ENCODE measurements around the gene ZNF579. TPM values are rescaled to one million over a fixed set of nuclear protein-coding genes. Genes with fewer than 3 reads are reported as not detected.
A peak's percentile ranks its signal among the peaks of the same experiment; 100 is the strongest.

ZNF579 gene
- total RNA-seq, 1 donor from 2014 or later = 1.6 TPM

DNA sequence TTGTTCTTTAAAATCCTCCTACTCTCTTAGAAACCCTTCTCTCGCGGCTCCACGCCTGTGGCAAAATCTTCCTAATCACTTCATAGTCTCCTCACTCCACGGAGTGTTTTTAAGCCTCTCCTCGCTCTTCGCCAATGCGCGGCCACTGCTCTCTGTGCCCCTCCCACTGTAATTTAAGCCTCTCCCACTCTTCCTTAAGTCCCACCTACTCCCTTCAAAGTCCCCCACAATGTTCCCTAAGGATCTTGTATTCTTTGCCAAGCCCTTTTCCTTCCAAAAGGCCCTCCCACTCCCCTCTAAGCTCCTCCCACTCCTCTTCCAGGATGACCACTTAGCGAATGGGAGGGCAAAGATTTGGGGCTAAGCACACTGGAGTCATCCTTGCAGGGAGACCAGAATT is 17.4 kb upstream of the ZNF579 start:
- H3K27ac ChIP-seq (ENCODE audit: low read depth, low read length) = peak overlapping the region; percentile 98
- H3K4me1 ChIP-seq (ENCODE audit: control insufficient read depth in 3 of 3, insufficient read depth in 3 of 3, low read length in 3 of 3) = peaks cover 14 to 20% (median 17%) of the 10 kb centered on the region in 3 donors
- peaks cover 10 to 28% (median 19%) of the 10 kb centered on the region in 3 donors for H3K36me3 ChIP-seq (ENCODE audit: control insufficient read depth in 3 of 3, insufficient read depth in 3 of 3, low read length in 3 of 3)
- no peak overlapping the region for H3K4me3 ChIP-seq (ENCODE audit: low read length in 3 of 3)
- no peaks in the 10 kb centered on the region for H3K27me3 ChIP-seq (ENCODE audit: control insufficient read depth in 3 of 3, insufficient read depth in 3 of 3, low read length in 3 of 3)
- H3K9me3 ChIP-seq (ENCODE audit: control insufficient read depth in 3 of 3, low read length in 3 of 3) = no peaks in the 10 kb centered on the region
- no peak overlapping the region for H3K9ac ChIP-seq (ENCODE audit: low read depth in 1 of 3, low read length in 3 of 3)

DNA sequence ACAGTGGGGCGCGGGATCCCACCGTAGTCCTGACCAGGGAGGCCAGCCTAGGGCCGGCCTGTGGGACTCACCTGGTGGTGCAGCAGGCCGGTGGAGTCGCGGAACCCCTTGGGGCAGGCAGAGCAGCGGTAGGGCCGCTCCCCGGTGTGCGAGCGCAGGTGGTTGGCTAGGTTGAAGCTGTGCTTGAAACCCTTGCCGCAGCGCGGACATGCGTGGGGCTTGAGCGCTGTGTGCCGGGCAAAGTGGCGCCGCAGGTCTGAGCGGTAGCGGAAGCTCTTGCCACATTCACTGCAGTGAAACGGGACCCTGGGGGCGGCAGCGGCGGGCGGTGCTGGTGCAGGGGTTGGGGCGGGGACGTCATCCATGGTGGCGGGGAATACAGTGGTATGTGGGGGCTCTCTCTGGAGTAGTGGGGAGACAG is 16.9 kb upstream of the ZNF579 start:
- Histone ChIP-seq H3K27ac (ENCODE audit: low read depth, low read length) (no peak overlapping the region), H3K4me3 (ENCODE audit: low read length in 3 of 3) (no peak overlapping the region), H3K27me3 (ENCODE audit: control insufficient read depth in 3 of 3, insufficient read depth in 3 of 3, low read length in 3 of 3) (no peaks in the 10 kb centered on the region), H3K4me1 (ENCODE audit: control insufficient read depth in 3 of 3, insufficient read depth in 3 of 3, low read length in 3 of 3) (peaks cover 14 to 20% (median 17%) of the 10 kb centered on the region in 3 donors), H3K9me3 (ENCODE audit: control insufficient read depth in 3 of 3, low read length in 3 of 3) (no peaks in the 10 kb centered on the region), H3K9ac (ENCODE audit: low read depth in 1 of 3, low read length in 3 of 3) (no peak overlapping the region), H3K36me3 (ENCODE audit: control insufficient read depth in 3 of 3, insufficient read depth in 3 of 3, low read length in 3 of 3) (peaks cover 10 to 28% (median 19%) of the 10 kb centered on the region in 3 donors)

DNA sequence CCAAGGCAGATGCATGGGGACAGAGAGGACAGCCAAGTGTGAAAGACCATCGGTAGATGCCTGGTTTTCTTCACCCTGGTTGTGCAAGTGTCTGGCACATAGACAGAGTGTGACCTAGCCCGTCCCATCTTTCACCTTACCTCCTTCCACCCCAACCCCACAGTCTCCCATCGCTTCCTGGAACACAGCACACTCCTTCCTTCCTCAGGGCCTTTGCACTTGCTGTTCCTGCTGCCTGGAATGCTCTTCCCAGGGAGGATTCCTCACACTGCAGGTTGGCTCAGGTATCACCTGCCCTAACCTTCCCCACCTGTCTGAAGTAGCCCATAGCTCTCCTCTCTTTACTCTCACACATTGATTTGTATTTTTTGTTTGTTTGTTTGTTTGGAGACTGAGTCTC is 15.7 kb upstream of the ZNF579 start:
- Histone ChIP-seq H3K9me3 (ENCODE audit: control insufficient read depth in 3 of 3, low read length in 3 of 3) (no peaks in the 10 kb centered on the region), H3K36me3 (ENCODE audit: control insufficient read depth in 3 of 3, insufficient read depth in 3 of 3, low read length in 3 of 3) (peaks cover 18 to 31% (median 24%) of the 10 kb centered on the region in 3 donors), H3K27me3 (ENCODE audit: control insufficient read depth in 3 of 3, insufficient read depth in 3 of 3, low read length in 3 of 3) (no peaks in the 10 kb centered on the region), H3K4me3 (ENCODE audit: low read length in 3 of 3) (no peak overlapping the region), H3K4me1 (ENCODE audit: control insufficient read depth in 3 of 3, insufficient read depth in 3 of 3, low read length in 3 of 3) (peaks cover 12 to 19% (median 15%) of the 10 kb centered on the region in 3 donors), H3K27ac (ENCODE audit: low read depth, low read length) (no peak overlapping the region), H3K9ac (ENCODE audit: low read depth in 1 of 3, low read length in 3 of 3) (peak overlapping the region in 1 of 3 donors; percentile 16)

DNA sequence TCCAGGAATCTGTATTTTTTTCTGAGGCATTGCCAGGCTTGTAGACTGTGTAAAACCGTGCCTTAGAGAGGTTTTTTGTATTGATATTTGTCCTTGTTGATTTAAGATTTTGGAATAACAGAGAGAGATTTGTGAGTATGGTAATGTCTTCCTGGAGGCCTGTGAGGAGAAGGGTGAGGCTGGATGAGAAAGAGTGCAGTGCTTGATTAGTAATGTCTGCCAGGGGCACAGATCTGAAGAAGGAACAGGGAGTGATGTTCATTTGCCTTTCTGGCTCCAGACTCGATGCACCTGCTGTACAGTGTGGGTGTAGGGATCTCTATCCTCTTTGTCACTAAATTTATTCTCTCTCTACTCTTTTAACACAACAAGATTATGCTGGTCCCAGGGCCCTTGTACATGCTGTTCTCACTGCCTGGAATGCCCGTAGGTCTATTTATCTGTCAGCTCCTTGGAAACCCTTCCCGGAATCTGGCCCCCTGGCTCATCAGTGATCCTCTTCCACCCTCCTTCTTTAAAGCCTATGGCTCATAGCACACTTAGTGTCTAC is 14.4 kb upstream of the ZNF579 start:
- Histone ChIP-seq H3K9ac (ENCODE audit: low read depth in 1 of 3, low read length in 3 of 3) (no peak overlapping the region), H3K36me3 (ENCODE audit: control insufficient read depth in 3 of 3, insufficient read depth in 3 of 3, low read length in 3 of 3) (peaks cover 18 to 32% (median 24%) of the 10 kb centered on the region in 3 donors), H3K27ac (ENCODE audit: low read depth, low read length) (no peak overlapping the region), H3K4me3 (ENCODE audit: low read length in 3 of 3) (peak overlapping the region in 1 of 3 donors; percentile 13), H3K9me3 (ENCODE audit: control insufficient read depth in 3 of 3, low read length in 3 of 3) (no peaks in the 10 kb centered on the region), H3K4me1 (ENCODE audit: control insufficient read depth in 3 of 3, insufficient read depth in 3 of 3, low read length in 3 of 3) (peaks cover 5 to 11% (median 8%) of the 10 kb centered on the region in 3 donors), H3K27me3 (ENCODE audit: control insufficient read depth in 3 of 3, insufficient read depth in 3 of 3, low read length in 3 of 3) (no peaks in the 10 kb centered on the region)

DNA sequence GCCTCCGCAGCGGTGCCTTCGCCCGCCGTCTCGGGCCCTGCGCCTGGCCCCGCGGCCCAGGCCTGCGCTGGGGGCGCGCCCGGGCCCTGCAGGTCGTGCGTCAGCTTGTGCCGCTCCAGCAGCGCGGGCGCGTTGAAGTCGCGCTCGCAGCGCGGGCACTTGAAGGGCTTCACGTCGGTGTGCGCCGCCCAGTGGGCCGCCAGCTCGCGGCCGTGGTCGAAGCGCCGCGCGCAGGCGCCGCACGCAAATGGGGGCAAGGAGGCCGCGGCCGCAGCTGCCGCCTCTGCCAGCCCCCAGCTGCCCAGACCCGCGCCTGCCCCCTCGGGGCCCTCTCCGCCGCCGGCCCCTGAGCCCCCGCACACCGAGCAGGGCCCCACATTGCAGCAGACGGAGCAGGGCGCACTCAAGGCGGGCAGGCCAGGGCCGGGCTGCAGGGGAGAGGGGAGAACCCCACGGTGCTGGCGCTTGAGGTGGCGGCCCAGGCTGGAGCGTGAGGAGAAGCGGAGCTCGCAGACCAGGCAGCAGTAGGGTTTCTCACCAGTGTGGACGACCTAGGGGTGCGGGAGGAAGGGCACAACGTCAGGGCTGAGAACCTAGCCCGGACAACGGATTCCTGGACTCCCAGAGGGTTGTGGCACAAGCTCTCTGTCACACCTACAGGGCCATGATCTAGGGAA is 12.6 kb upstream of the ZNF579 start:
- H3K4me1 ChIP-seq (ENCODE audit: control insufficient read depth in 3 of 3, insufficient read depth in 3 of 3, low read length in 3 of 3) = peaks cover 0 to 11% (median 4%) of the 10 kb centered on the region in 3 donors
- no peak overlapping the region for H3K4me3 ChIP-seq (ENCODE audit: low read length in 3 of 3)
- H3K9ac ChIP-seq (ENCODE audit: low read depth in 1 of 3, low read length in 3 of 3) = no peak overlapping the region
- H3K27ac ChIP-seq (ENCODE audit: low read depth, low read length) = no peak overlapping the region
- H3K36me3 ChIP-seq (ENCODE audit: control insufficient read depth in 3 of 3, insufficient read depth in 3 of 3, low read length in 3 of 3) = peaks cover 18 to 32% (median 24%) of the 10 kb centered on the region in 3 donors
- no peaks in the 10 kb centered on the region for H3K9me3 ChIP-seq (ENCODE audit: control insufficient read depth in 3 of 3, low read length in 3 of 3)
- H3K27me3 ChIP-seq (ENCODE audit: control insufficient read depth in 3 of 3, insufficient read depth in 3 of 3, low read length in 3 of 3) = no peaks in the 10 kb centered on the region

DNA sequence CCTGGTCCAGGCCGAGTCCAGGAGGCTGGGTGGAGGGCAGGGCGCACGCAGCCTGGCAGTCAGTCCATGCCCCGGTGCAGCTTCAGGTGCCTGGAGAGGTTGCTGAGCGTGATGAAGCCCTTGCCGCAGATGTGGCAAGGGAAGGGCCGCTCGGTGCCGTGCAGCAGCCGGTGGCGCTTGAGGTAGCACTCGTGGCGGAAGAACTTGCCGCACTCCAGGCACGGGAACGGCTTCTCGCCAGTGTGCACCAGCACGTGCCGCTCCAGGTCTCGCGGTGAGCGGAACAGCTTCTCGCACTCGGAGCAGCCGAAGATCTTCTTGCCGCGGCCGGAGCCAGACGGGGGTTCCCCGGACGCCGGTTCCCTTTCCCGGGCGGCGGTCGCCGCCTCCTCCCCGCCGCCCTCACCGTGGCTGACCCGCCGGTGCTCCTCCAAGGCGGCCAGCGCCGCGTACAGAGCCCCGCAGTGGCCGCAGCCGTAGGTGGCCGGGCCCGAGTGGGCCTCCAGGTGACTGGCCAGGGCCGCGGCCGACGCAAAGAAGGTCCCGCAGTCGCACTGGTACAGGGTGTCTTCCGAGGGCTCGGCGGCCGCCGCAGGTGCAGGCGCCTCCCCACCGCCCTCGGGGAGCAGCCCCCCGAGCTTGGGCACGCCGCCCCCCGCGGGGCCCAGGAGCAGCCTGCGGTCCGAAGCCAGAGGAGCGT is 11.9 kb upstream of the ZNF579 start:
- H3K9ac ChIP-seq (ENCODE audit: low read depth in 1 of 3, low read length in 3 of 3) = no peak overlapping the region
- H3K27me3 ChIP-seq (ENCODE audit: control insufficient read depth in 3 of 3, insufficient read depth in 3 of 3, low read length in 3 of 3) = no peaks in the 10 kb centered on the region
- H3K9me3 ChIP-seq (ENCODE audit: control insufficient read depth in 3 of 3, low read length in 3 of 3) = no peaks in the 10 kb centered on the region
- H3K27ac ChIP-seq (ENCODE audit: low read depth, low read length) = no peak overlapping the region
- H3K4me3 ChIP-seq (ENCODE audit: low read length in 3 of 3) = no peak overlapping the region
- peaks cover 0 to 11% (median under 1%) of the 10 kb centered on the region in 3 donors for H3K4me1 ChIP-seq (ENCODE audit: control insufficient read depth in 3 of 3, insufficient read depth in 3 of 3, low read length in 3 of 3)
- H3K36me3 ChIP-seq (ENCODE audit: control insufficient read depth in 3 of 3, insufficient read depth in 3 of 3, low read length in 3 of 3) = peaks cover 18 to 32% (median 24%) of the 10 kb centered on the region in 3 donors

DNA sequence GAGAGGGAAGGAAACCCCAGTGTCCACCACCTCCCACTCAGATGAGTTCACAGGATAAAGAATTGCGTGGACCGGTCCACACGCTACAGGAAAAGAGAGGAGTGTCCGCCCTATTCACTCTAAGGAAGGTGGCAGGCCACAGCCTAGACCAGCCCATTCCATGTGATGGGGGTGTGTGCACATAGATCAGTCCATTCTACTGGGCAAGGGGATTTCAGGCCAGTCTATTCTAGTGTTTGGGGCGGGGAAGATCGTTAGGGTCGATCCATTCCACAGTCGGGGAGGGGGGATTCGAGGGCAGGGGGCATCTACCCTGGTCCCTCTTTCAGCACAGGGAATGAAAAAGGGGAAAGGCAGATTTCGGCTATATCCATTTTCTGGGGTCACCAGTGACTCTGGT is 10.9 kb upstream of the ZNF579 start:
- Histone ChIP-seq H3K27me3 (ENCODE audit: control insufficient read depth in 3 of 3, insufficient read depth in 3 of 3, low read length in 3 of 3) (peaks cover 0 to 5% (median 4%) of the 10 kb centered on the region in 3 donors), H3K27ac (ENCODE audit: low read depth, low read length) (no peak overlapping the region), H3K9ac (ENCODE audit: low read depth in 1 of 3, low read length in 3 of 3) (no peak overlapping the region), H3K4me1 (ENCODE audit: control insufficient read depth in 3 of 3, insufficient read depth in 3 of 3, low read length in 3 of 3) (peaks cover 9 to 20% (median 10%) of the 10 kb centered on the region in 3 donors), H3K4me3 (ENCODE audit: low read length in 3 of 3) (no peak overlapping the region), H3K9me3 (ENCODE audit: control insufficient read depth in 3 of 3, low read length in 3 of 3) (no peaks in the 10 kb centered on the region), H3K36me3 (ENCODE audit: control insufficient read depth in 3 of 3, insufficient read depth in 3 of 3, low read length in 3 of 3) (peaks cover 18 to 30% (median 21%) of the 10 kb centered on the region in 3 donors)

DNA sequence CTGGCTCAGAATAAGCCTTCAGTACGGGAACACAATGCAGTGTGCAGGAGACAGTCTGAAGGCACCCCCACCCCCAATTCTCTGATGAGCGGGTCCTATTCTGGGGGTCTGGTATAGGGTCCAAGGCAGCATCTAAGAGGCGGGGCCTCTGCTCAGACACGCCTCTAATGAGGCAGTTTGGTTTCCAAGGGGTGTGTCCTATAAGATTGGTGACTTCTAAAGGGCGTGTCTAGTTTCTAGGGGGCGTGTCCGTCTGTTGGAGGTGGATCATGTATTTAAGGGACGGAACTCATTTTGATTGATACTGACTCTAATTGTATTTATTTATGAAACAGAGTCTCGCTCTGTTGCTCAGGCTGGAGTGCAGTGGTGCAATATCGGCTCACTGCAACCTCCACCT is 10.0 kb upstream of the ZNF579 start:
- H3K27ac ChIP-seq (ENCODE audit: low read depth, low read length) = no peak overlapping the region
- peaks cover 15 to 19% (median 16%) of the 10 kb centered on the region in 3 donors for H3K4me1 ChIP-seq (ENCODE audit: control insufficient read depth in 3 of 3, insufficient read depth in 3 of 3, low read length in 3 of 3)
- H3K27me3 ChIP-seq (ENCODE audit: control insufficient read depth in 3 of 3, insufficient read depth in 3 of 3, low read length in 3 of 3) = peaks cover 2 to 10% (median 10%) of the 10 kb centered on the region in 3 donors
- no peak overlapping the region for H3K4me3 ChIP-seq (ENCODE audit: low read length in 3 of 3)
- no peaks in the 10 kb centered on the region for H3K9me3 ChIP-seq (ENCODE audit: control insufficient read depth in 3 of 3, low read length in 3 of 3)
- peaks cover 13 to 21% (median 15%) of the 10 kb centered on the region in 3 donors for H3K36me3 ChIP-seq (ENCODE audit: control insufficient read depth in 3 of 3, insufficient read depth in 3 of 3, low read length in 3 of 3)
- no peak overlapping the region for H3K9ac ChIP-seq (ENCODE audit: low read depth in 1 of 3, low read length in 3 of 3)

DNA sequence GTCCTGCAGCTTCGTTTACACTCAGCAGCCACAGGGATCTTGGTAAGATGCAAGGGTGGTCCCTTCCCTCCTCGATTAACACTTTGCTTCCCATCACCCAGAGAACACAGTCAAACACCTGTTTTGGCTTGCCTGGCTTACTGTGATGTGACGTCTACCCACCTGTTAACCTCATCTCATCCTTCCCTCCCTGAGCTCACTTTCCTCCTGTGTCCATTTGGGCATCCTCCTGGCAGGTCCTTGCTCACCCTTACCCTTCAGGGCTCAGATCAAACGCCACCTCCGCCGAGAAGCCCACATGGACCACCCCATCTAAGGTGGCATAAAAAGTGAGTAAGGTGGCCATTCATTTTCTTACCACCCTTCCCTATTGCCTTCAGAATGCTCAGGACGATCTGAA is 9.5 kb upstream of the ZNF579 start:
- peaks cover 15 to 18% (median 16%) of the 10 kb centered on the region in 3 donors for H3K4me1 ChIP-seq (ENCODE audit: control insufficient read depth in 3 of 3, insufficient read depth in 3 of 3, low read length in 3 of 3)
- no peak overlapping the region for H3K27ac ChIP-seq (ENCODE audit: low read depth, low read length)
- H3K9ac ChIP-seq (ENCODE audit: low read depth in 1 of 3, low read length in 3 of 3) = peak overlapping the region in 1 of 3 donors; percentile 25
- H3K9me3 ChIP-seq (ENCODE audit: control insufficient read depth in 3 of 3, low read length in 3 of 3) = no peaks in the 10 kb centered on the region
- H3K27me3 ChIP-seq (ENCODE audit: control insufficient read depth in 3 of 3, insufficient read depth in 3 of 3, low read length in 3 of 3) = peaks cover 2 to 14% (median 10%) of the 10 kb centered on the region in 3 donors
- peaks cover 12 to 16% (median 13%) of the 10 kb centered on the region in 3 donors for H3K36me3 ChIP-seq (ENCODE audit: control insufficient read depth in 3 of 3, insufficient read depth in 3 of 3, low read length in 3 of 3)
- H3K4me3 ChIP-seq (ENCODE audit: low read length in 3 of 3) = no peak overlapping the region

DNA sequence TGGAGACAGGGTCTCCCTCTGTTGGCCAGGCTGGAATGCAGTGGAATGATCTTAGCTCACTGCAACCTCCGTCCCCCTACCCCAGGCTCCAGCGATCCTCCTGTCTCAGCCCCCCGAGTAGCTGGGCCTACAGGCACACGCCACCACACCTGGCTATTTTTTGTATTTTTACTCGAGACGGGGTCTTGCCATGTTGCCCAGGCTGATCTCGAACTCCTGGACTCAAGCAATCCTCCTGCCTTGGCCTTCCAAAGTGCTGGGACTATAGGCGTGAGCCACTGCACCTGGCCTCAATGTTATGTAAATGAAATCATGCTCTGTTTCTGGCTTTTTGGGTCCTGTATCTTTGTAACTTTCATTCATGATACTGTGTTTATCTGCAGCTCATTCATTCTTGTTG is 8.1 kb upstream of the ZNF579 start:
- H3K27ac ChIP-seq (ENCODE audit: low read depth, low read length) = no peak overlapping the region
- H3K36me3 ChIP-seq (ENCODE audit: control insufficient read depth in 3 of 3, insufficient read depth in 3 of 3, low read length in 3 of 3) = peaks cover 5 to 11% (median 7%) of the 10 kb centered on the region in 3 donors
- H3K4me1 ChIP-seq (ENCODE audit: control insufficient read depth in 3 of 3, insufficient read depth in 3 of 3, low read length in 3 of 3) = peaks cover 15 to 18% (median 16%) of the 10 kb centered on the region in 3 donors
- H3K4me3 ChIP-seq (ENCODE audit: low read length in 3 of 3) = no peak overlapping the region
- no peak overlapping the region for H3K9ac ChIP-seq (ENCODE audit: low read depth in 1 of 3, low read length in 3 of 3)
- no peaks in the 10 kb centered on the region for H3K9me3 ChIP-seq (ENCODE audit: control insufficient read depth in 3 of 3, low read length in 3 of 3)
- H3K27me3 ChIP-seq (ENCODE audit: control insufficient read depth in 3 of 3, insufficient read depth in 3 of 3, low read length in 3 of 3) = peaks cover 2 to 19% (median 16%) of the 10 kb centered on the region in 3 donors
